Measurements from ENCODE around the gene NFATC1.

NFATC1 gene

DNA sequence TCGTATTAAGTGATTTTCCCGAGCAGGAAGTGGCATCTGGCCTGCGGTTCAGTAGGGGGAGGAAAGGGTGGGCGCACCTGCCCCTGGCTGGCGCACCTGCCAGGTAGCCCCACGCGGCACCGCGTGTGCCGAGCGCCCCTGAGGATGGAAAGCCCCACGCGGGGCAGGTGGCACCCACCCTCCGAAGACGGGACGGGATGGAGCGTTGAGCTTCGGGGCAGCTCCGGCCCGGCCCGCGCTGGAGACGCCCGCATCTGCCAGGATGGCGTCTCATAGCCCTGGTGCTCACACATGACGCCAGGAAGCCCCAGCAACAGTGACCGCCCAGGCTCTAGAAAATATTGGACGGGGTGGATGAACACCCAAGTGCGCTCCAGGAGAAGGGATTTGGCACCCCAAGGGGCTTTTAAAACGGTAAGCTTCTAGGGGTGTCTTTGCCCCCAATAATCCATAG lies 2.5 kb upstream of the NFATC1 start:
- no peak for DNase-seq

GRCh38 chr18:79393635-79394533 lies 1.8 kb upstream of the NFATC1 start:
- DNase-seq: peak; percentile 54

GRCh38 chr18:79394534-79395307 lies 1.0 kb upstream of the NFATC1 start:
- no peak for DNase-seq

DNA sequence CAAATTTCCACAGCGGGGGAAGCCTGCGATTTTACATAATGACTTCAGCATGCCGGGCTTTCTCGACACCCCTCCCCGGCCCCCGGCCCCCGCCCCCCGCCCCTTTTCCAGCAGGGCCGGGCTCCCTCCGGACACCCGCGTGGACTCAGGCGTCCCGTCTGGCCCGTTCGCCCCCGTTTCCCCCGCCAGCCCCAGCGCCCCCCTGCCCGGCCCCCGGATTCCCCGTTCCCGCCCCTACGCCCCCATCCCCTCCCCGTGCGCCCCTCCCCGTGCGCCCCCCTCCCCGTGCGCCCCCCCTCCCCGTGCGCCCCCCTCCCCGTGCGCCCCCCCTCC lies 456 bp upstream of the NFATC1 start:
- no peak for DNase-seq

- peak; percentile 36 for DNase-seq
Observed at GRCh38 chr18:79396431-79397246, 909 bp downstream of the NFATC1 start.

DNA sequence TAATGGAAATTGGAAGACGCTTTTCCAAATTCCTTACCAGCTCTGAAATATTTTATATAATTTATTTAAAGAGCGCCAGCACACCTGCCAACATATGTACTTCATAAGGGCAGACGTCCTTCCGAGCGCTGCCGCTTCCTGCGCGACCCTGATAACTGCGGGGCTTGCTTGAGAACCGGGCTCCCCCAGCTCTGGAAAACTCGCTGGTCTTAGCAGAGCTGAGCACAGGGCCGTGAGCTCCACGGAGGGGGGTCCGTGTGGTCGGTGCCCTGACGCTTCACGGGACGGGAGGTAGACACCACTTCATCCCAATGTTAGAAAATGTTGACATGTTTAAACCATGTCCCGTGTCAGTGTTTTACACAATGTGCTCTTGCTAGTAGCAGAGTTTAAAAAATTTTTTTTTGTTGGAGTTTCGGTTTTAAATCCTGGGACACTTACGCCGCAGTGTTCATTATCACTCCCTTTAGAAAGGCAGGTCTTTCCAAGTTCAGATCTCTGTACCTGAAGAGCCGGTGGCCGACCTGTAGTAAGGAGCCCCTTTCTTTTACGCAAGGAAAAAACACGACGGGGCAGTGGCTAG lies 1.6 kb downstream of the NFATC1 start:
- no peak for DNase-seq

DNA sequence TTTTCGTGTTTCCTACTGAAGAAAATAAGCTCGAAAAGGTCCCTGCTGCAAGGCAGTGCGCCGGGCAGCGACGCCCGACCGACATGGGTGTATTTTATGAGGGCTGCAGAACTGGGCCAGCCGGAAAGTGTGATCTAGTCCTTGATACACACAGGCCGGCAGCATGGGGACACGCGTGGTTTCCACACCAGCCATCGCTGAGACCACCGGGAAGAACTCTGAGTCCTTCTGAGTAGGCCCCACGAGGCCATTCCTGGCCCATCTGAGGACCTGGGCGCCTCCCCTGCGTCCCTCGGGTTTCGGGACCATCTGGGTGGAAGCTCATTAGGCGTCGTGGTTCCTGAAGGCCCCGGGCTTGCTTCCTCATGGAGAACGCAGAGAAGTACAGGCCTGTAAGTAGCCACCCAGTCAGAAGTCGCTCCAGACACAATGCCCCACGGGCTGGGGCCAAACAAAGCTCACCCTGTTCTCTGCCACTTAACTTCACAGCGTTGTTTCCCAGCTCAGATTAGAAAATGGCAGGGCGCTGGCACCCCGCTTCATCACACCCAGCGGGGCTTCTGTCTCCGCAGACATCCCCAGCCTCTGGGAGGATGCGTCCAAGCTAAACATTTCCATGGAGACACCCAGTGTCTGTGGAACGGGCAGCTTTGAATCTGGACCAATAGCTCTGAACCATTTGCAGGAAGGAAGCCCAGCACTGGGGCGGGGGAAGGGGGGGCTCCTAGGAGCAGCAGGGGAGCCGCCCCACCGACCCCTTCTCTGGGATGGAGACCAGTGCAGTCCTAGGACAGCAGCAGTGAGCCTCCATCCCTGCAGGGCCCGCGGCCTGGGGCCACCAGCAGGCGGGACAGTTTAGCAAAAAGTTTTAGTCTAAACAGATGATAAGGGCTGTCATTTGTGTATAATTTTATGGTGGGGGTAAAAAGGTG lies 2.4 kb downstream of the NFATC1 start:
- DNase-seq: peak; percentile 23

DNA sequence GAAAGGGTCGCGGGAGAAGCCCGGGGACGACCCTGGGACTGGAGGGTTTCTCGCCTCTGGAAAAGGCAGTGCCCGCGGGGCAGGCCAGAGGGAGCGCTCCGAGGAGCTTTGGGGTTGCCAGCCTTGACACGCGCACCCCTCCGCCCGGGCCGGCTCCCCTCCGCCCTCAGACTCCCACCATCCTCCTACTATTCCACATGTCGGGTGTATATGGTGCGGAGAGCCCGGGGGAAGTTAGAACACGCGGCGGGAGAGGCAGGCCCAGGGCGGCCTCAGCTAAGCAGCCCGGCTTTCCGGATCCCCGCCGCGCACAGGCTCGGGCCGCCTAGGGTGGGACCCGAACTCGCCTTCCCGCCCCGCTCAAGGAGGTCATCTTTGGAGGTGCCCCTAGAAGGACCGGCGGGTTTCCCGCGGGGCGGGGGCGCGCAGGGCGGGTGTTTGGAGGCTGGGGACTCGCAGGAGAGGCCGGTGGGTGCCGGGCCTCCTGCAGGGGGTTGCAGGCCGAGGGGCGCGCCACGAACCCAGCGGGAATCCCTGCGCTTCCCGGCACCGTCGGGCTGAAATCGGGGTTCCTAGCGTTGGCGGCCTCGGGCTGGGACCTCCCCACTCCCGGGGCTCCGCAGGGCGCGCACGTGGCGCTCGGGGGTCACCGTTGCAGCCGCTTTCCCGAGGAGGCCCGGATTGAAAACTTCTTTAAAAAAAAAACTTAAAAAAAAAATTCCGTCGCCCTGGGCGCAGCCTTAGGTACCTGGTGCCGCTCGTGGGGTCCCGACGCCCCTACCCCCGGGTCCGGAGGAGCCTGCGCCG lies 3.7 kb downstream of the NFATC1 start:
- no peak for DNase-seq

GRCh38 chr18:79400091-79400590 lies 4.4 kb downstream of the NFATC1 start:
- DNase-seq: no peak

DNA sequence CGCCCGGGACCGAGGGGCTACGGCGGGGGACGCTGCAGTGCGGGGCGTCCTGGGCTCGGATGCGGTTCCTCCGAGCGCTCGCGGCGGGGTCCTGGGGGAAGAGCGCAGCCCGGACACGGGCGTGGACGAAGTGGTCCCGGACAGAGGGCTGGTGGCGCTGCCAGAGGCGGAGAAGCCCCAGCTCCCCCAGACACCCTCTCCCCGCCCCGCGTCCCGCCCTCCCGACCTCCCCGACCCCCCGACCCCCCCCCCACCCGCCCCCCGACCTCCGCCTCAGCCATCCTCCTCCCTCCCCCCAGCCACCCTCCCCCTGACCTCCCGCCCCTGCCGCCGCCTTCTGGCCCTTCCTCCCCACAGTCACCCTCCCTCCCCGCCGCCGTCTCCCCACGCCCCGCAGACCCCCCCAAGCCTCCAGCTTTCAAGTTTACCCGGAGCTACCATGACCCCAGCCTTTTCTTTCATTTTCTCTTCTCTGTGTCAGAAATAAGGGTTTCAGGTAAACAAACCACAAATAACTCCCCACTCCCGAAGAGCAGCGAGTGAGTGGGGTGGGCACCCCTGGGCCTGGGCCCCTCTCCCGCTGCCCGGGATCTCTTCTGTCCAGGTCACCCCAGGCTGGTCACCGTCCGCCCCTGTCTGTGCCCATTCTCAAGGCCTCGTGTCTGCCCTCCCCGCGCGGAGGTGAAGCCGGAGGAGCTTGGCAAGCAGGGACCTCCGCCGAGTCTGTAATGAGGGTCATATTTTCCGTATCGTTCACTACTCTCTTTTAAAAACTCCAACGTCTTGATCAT lies 5.1 kb downstream of the NFATC1 start:
- no peak for DNase-seq

- DNase-seq: no peak
Observed at GRCh38 chr18:79401494-79402208, 5.9 kb downstream of the NFATC1 start.

DNA sequence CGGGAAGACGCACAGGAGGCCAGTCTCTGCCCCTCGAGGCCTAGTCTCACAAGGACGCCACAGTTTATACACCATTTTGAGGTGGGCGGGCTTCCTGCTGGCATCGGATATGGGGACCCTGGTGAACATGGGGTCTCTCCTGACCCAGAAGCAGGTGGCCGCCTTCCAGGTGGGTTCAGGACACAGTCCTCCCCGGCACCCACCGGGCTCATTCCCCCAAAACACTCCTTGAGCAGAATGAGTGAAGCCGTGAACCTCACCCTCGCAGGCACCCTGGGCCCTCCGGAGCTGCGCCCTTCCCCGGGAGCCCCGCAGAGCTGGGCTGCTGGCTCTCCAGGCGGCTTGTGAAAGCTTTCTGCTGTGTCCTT lies 6.5 kb downstream of the NFATC1 start:
- no peak for DNase-seq

GRCh38 chr18:79402977-79403722 lies 7.4 kb downstream of the NFATC1 start:
- peak; percentile 45 for DNase-seq

- no peak for DNase-seq
Observed at GRCh38 chr18:79403723-79404566, 8.2 kb downstream of the NFATC1 start.

- no peak for DNase-seq
Observed at GRCh38 chr18:79404567-79404910, 8.8 kb downstream of the NFATC1 start.

GRCh38 chr18:79405019-79405780 lies 9.5 kb downstream of the NFATC1 start:
- no peak for DNase-seq
